WTC11 (cell line): ENCODE data around the gene FAR2.

Source experiments
- GABPB1 ChIP-seq: sonication (generic); formaldehyde crosslinking; IDR thresholded peaks from 2 replicates; pipeline ENCODE4 v1.8.1; 2023; ENCODE audit warnings: mild to moderate bottlenecking, missing genetic modification reagents
- RELA ChIP-seq: sonication (generic); formaldehyde crosslinking; IDR thresholded peaks from 2 replicates; pipeline ENCODE4 v1.8.1; 2022; ENCODE audit warnings: missing genetic modification reagents, mild to moderate bottlenecking, borderline replicate concordance
- SP1 ChIP-seq: sonication (generic); formaldehyde crosslinking; conservative IDR thresholded peaks from 2 replicates; pipeline ENCODE4 v1.8.1; 2022; ENCODE audit warnings: missing genetic modification reagents
- TEAD4 ChIP-seq: sonication (generic); formaldehyde crosslinking; IDR thresholded peaks from 2 replicates; pipeline ENCODE4 v1.8.0; 2022; ENCODE audit warnings: mild to moderate bottlenecking, missing genetic modification reagents
- ZNF219 ChIP-seq: sonication (generic); formaldehyde crosslinking; IDR thresholded peaks from 2 replicates; pipeline ENCODE4 v1.8.0; 2023; ENCODE audit warnings: missing genetic modification reagents, mild to moderate bottlenecking, borderline replicate concordance
- TF ChIP-seq, protein P1 (sequence below): fragments of 200-600 bp; IDR thresholded peaks from 2 replicates; pipeline ENCODE4 v1.8.0; 2022; ENCODE audit warnings: antibody characterized with exemption

DNA sequence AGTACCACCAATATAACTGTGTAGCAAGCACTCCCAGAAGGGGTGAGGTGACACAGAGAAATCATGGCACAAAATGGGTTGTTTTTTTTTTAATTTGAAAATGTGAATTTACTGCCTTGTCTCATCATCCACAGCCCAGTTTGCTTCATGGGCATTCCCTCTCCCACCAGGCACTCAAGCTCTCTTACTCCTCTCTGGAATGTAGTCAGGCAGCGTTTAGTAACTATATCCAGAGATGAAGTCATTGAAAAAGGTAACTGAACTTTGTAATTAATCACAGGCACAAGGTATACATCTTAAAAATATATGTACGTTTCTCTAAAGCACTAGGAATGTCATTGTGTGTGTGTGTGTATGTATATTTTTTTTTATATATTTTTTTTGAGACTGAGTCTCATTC lies 91.4 kb downstream of the FAR2 start:
- TF ChIP-seq, protein P1, sequence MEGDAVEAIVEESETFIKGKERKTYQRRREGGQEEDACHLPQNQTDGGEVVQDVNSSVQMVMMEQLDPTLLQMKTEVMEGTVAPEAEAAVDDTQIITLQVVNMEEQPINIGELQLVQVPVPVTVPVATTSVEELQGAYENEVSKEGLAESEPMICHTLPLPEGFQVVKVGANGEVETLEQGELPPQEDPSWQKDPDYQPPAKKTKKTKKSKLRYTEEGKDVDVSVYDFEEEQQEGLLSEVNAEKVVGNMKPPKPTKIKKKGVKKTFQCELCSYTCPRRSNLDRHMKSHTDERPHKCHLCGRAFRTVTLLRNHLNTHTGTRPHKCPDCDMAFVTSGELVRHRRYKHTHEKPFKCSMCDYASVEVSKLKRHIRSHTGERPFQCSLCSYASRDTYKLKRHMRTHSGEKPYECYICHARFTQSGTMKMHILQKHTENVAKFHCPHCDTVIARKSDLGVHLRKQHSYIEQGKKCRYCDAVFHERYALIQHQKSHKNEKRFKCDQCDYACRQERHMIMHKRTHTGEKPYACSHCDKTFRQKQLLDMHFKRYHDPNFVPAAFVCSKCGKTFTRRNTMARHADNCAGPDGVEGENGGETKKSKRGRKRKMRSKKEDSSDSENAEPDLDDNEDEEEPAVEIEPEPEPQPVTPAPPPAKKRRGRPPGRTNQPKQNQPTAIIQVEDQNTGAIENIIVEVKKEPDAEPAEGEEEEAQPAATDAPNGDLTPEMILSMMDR = no peak
- TF ChIP-seq SP1 (CRISPR knock-in tag) (no peak), ZNF219 (CRISPR knock-in tag) (no peak), GABPB1 (CRISPR knock-in tag) (no peak), TEAD4 (CRISPR knock-in tag) (no peak), RELA (CRISPR knock-in tag) (no peak)
